PC-9 (cell line): Measurements from ENCODE around the gene PRKG1.

Source experiments
- CTCF ChIP-seq: fragments of 200-600 bp; sonication (generic); conservative IDR thresholded peaks from 2 replicates; pipeline ENCODE4 v1.6.1; 2017; ENCODE audit warnings: mixed run types, antibody characterized with exemption, mild to moderate bottlenecking, moderate library complexity
- EZH2 ChIP-seq: fragments of 200-600 bp; sonication (generic); IDR thresholded peaks from 2 replicates; pipeline ENCODE4 v1.8.0; 2017; ENCODE audit warnings: antibody characterized with exemption, low read depth

GRCh38 chr10:52259426-52259812, 1185.1 kb downstream of the PRKG1 start:
- TF ChIP-seq CTCF (no peak), EZH2 (no peak)
